ENCODE results near the gene KLF14.

DNA sequence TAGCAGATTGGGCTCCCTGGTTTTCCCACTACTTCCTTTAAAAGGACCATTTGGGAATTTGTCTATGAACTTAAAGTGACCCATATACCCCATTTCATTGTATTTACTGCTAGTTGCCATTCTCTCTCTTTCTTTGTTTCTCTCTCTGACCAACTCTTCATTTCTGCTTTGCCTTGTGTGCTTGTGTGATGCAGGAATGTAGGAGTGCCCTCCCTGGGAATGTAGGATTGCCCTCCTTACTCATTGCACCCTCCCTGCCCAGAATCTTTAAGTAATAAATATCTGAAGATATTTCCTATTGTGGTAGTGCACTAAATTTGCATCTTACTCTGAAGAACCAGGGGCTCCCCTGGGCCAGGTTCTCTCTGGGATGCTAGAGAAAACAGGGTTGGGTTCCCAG, 47.3 kb upstream of the KLF14 start:
- TF ChIP-seq ZNF219 (CRISPR knock-in tag; IDR thresholded peaks at IDR 0.05; ENCODE audit: borderline replicate concordance) (no peak), TEAD4 (CRISPR knock-in tag; IDR thresholded peaks at IDR 0.05) (no peak), RELA (CRISPR knock-in tag; IDR thresholded peaks at IDR 0.05; ENCODE audit: borderline replicate concordance) (no peak)
- TF ChIP-seq, protein P1, sequence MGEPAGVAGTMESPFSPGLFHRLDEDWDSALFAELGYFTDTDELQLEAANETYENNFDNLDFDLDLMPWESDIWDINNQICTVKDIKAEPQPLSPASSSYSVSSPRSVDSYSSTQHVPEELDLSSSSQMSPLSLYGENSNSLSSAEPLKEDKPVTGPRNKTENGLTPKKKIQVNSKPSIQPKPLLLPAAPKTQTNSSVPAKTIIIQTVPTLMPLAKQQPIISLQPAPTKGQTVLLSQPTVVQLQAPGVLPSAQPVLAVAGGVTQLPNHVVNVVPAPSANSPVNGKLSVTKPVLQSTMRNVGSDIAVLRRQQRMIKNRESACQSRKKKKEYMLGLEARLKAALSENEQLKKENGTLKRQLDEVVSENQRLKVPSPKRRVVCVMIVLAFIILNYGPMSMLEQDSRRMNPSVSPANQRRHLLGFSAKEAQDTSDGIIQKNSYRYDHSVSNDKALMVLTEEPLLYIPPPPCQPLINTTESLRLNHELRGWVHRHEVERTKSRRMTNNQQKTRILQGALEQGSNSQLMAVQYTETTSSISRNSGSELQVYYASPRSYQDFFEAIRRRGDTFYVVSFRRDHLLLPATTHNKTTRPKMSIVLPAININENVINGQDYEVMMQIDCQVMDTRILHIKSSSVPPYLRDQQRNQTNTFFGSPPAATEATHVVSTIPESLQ (CRISPR knock-in tag; IDR thresholded peaks at IDR 0.05), result no peak
- TF ChIP-seq, protein P2, sequence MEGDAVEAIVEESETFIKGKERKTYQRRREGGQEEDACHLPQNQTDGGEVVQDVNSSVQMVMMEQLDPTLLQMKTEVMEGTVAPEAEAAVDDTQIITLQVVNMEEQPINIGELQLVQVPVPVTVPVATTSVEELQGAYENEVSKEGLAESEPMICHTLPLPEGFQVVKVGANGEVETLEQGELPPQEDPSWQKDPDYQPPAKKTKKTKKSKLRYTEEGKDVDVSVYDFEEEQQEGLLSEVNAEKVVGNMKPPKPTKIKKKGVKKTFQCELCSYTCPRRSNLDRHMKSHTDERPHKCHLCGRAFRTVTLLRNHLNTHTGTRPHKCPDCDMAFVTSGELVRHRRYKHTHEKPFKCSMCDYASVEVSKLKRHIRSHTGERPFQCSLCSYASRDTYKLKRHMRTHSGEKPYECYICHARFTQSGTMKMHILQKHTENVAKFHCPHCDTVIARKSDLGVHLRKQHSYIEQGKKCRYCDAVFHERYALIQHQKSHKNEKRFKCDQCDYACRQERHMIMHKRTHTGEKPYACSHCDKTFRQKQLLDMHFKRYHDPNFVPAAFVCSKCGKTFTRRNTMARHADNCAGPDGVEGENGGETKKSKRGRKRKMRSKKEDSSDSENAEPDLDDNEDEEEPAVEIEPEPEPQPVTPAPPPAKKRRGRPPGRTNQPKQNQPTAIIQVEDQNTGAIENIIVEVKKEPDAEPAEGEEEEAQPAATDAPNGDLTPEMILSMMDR (IDR thresholded peaks at IDR 0.05), result no peak
